GM12801 (cell line): ENCODE data around the gene XG.

Source experiments
- TF ChIP-seq, protein P1 (sequence below): IDR thresholded peaks from one replicate; pipeline ENCODE4 v1.5.1; 2011; ENCODE audit warnings: control low read depth; ENCODE audit not compliant: insufficient read length; ENCODE audit errors: extremely low read depth

XG gene

DNA sequence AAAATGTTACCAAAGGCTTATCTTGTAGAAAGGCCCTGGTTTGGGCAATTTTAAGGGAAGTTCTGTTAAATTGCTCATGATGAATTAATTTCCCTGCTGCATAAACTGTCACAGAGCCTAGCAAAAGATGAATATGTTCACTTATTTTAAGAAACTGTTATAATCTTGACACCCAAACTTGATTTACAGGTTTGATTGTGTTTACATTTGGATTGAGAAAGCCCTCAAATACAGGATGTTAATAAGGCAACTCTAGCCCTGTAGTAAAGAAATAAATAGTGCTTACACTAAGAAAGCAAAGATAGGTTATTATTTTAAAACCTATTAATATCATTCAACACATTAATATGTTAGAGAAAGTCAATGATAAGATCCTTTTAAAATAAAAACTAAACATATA lies 95.2 kb downstream of the XG start:
- TF ChIP-seq, protein P1, sequence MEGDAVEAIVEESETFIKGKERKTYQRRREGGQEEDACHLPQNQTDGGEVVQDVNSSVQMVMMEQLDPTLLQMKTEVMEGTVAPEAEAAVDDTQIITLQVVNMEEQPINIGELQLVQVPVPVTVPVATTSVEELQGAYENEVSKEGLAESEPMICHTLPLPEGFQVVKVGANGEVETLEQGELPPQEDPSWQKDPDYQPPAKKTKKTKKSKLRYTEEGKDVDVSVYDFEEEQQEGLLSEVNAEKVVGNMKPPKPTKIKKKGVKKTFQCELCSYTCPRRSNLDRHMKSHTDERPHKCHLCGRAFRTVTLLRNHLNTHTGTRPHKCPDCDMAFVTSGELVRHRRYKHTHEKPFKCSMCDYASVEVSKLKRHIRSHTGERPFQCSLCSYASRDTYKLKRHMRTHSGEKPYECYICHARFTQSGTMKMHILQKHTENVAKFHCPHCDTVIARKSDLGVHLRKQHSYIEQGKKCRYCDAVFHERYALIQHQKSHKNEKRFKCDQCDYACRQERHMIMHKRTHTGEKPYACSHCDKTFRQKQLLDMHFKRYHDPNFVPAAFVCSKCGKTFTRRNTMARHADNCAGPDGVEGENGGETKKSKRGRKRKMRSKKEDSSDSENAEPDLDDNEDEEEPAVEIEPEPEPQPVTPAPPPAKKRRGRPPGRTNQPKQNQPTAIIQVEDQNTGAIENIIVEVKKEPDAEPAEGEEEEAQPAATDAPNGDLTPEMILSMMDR = no peak

DNA sequence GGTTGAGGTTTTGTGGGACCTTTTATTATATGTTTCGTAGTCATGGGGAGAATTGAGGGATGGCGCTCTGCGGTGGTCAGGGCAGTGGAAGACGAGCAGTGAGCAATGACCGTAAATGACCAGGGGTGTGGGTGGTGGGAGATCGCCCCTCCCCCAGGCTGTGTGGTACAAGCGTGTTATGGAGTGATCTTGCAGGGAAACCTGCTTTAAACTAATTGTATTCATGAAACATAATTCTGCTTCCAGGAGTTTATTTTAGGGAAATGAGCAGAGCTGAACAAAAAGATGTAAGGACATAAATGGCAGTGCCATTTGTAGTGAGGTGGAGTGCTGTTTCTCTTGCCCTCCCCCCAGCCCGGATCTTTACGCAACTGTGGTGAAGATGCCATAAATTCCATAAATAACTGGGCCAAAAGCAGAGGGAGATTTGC lies 97.0 kb downstream of the XG start:
- TF ChIP-seq, protein P1 = no peak

- TF ChIP-seq, protein P1 = no peak
These were observed 103.1 kb downstream of the XG start for GRCh38 chrX:2854918-2855317.

GRCh38 chrX:2855761-2856160 lies 103.9 kb downstream of the XG start:
- TF ChIP-seq, protein P1 = no peak

DNA sequence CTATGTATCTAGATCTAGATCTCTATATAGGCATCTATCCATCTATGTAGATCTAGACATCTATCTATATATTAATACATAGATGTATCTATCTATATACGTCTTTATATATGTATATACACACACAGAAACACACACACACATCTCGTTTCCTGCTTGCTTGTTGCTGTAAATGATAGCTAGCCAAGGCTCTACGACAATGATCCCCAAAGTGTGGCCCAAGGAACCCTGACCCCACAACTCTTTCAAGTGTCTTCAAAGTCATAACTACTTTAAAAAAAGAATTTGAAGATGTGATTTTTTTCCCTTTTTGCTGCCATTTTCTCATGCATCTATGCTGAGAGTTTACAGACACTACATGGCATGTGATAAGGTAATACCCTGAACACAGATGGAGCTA lies 105.7 kb downstream of the XG start:
- TF ChIP-seq, protein P1 = no peak

DNA sequence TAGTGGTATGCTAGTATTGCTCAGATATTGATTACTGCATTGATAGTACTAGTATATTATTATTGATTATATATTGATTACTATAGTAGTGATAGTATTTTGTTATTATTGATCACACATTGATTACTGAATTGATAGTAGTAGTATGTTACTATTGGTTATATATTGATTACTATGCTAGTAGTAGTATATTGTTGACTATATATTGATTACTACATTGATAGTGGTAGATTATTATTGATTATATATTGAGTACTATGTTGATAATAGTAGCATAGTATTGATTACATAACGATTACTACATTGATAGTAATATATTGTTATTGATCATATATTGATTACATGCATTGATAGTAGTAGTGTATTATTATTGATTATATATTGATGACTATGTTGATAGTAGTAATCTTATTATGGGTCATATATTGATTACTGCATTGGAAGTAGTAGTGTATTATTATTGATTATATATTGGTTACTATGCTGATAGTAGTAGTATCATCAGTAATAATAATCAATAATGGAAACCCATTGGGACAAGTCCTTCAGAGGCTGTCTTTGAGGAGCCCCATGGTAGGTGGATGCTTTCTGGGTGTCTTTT lies 107.5 kb downstream of the XG start:
- TF ChIP-seq, protein P1 = no peak

- TF ChIP-seq, protein P1 = no peak
These were observed 110.6 kb downstream of the XG start for GRCh38 chrX:2862404-2862803.
